Measurements from ENCODE around the gene AKAP13. TPM values are rescaled to one million over a fixed set of nuclear protein-coding genes. Genes with fewer than 3 reads are reported as not detected.

AKAP13 gene
- polyA plus RNA-seq, 3 donors: 47.9 to 99.7 (median 92.6) TPM

DNA sequence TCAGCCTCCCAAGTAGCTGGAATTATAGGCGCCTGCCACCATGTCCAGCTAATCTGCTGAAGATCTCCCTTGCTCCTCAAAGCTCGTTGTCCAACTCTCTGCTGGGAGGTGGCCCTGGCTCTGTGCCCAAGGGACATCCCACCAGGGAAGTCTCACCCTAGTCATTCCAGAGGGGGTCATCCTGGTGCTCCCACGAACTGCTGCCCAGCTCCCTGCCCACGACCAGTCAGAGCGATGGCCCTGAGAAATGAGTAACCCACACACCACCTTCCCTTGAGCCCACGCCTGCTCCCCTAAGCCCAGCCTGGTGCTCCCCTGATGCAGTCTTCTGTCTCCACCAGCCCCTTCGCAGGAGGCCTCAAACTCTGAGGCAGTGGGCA is 409.1 kb downstream of the AKAP13 start:
- H3K27me3 Mint-ChIP-seq (ENCODE audit: low read depth in 3 of 3): peaks cover 24 to 30% (median 29%) of the 10 kb centered on the region in 3 donors
- Histone ChIP-seq H3K4me1 (ENCODE audit: control insufficient read depth in 1 of 2, insufficient read depth in 2 of 2, low read length in 2 of 2) (peaks cover 11 to 14% of the 10 kb centered on the region in 2 donors), H3K4me3 (replicated peaks in 1 of 3; ENCODE audit: low read depth in 2 of 3, low read length in 3 of 3) (no peak overlapping the region), H3K36me3 (replicated peaks in 1 of 2; ENCODE audit: control insufficient read depth in 1 of 2, insufficient read depth in 2 of 2, low read length in 2 of 2) (no peaks in the 10 kb centered on the region), H3K79me2 (ENCODE audit: insufficient read depth, low read length) (no peaks in the 10 kb centered on the region), H4K20me1 (ENCODE audit: insufficient read depth, low read length) (no peaks in the 10 kb centered on the region), H3K9me3 (replicated peaks in 1 of 2; ENCODE audit: control insufficient read depth in 1 of 2, insufficient read depth in 1 of 2, low read length in 2 of 2) (no peaks in the 10 kb centered on the region), H2AFZ (ENCODE audit: insufficient read depth, low read depth, low read length, poor library complexity, severe bottlenecking) (no peak overlapping the region), H3K27ac (ENCODE audit: low read depth in 1 of 2, low read length in 2 of 2) (no peak overlapping the region), H3K9ac (ENCODE audit: insufficient read depth, low read length, poor library complexity, severe bottlenecking) (no peak overlapping the region), H3K27me3 (ENCODE audit: control insufficient read depth in 2 of 2, insufficient read depth in 2 of 2, low read length in 2 of 2) (peaks cover 8 to 21% of the 10 kb centered on the region in 2 donors), H3K4me2 (replicated peaks; ENCODE audit: extremely low read depth, low read length, poor library complexity, severe bottlenecking) (no peak overlapping the region)
- peaks cover 0 to 5% (median 0%) of the 10 kb centered on the region in 7 donors for H3K9me3 Mint-ChIP-seq
- peaks cover 20% of the 10 kb centered on the region for H3K4me1 Mint-ChIP-seq
- no peaks in the 10 kb centered on the region for H3K36me3 Mint-ChIP-seq
- 88% methylated on average over 3 of the region's 7 CpGs for WGBS (ENCODE audit: insufficient coverage)
- TF ChIP-seq, protein P1, sequence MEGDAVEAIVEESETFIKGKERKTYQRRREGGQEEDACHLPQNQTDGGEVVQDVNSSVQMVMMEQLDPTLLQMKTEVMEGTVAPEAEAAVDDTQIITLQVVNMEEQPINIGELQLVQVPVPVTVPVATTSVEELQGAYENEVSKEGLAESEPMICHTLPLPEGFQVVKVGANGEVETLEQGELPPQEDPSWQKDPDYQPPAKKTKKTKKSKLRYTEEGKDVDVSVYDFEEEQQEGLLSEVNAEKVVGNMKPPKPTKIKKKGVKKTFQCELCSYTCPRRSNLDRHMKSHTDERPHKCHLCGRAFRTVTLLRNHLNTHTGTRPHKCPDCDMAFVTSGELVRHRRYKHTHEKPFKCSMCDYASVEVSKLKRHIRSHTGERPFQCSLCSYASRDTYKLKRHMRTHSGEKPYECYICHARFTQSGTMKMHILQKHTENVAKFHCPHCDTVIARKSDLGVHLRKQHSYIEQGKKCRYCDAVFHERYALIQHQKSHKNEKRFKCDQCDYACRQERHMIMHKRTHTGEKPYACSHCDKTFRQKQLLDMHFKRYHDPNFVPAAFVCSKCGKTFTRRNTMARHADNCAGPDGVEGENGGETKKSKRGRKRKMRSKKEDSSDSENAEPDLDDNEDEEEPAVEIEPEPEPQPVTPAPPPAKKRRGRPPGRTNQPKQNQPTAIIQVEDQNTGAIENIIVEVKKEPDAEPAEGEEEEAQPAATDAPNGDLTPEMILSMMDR (IDR thresholded peaks at IDR 0.05): no peak
- intact Hi-C loops (cut with micrococcal nuclease): no loop called here
- H3K27ac Mint-ChIP-seq: no peak overlapping the region
- no peak for DNase-seq
- H3K4me3 Mint-ChIP-seq: no peak overlapping the region

GRCh38 chr15:85792102-85792731 is 411.8 kb downstream of the AKAP13 start:
- Mint-ChIP-seq H3K36me3 (no peaks in the 10 kb centered on the region), H3K27ac (no peak overlapping the region), H3K27me3 (ENCODE audit: low read depth in 3 of 3) (peaks cover 32 to 34% (median 34%) of the 10 kb centered on the region in 3 donors), H3K9me3 (peaks cover 0 to 12% (median 0%) of the 10 kb centered on the region in 7 donors), H3K4me3 (no peak overlapping the region), H3K4me1 (peaks cover 21% of the 10 kb centered on the region)
- 95% methylated on average over 4 of the region's 4 CpGs for WGBS (ENCODE audit: insufficient coverage)
- DNase-seq: no peak
- H3K36me3 ChIP-seq (replicated peaks in 1 of 2; ENCODE audit: control insufficient read depth in 1 of 2, insufficient read depth in 2 of 2, low read length in 2 of 2): no peaks in the 10 kb centered on the region
- H3K4me1 ChIP-seq (ENCODE audit: control insufficient read depth in 1 of 2, insufficient read depth in 2 of 2, low read length in 2 of 2): peaks cover 13 to 20% of the 10 kb centered on the region in 2 donors
- H3K9me3 ChIP-seq (replicated peaks in 1 of 2; ENCODE audit: control insufficient read depth in 1 of 2, insufficient read depth in 1 of 2, low read length in 2 of 2): peaks cover 0 to 4% of the 10 kb centered on the region in 2 donors
- no peak overlapping the region for H2AFZ ChIP-seq (ENCODE audit: insufficient read depth, low read depth, low read length, poor library complexity, severe bottlenecking)
- H3K4me3 ChIP-seq (replicated peaks in 1 of 3; ENCODE audit: low read depth in 2 of 3, low read length in 3 of 3): no peak overlapping the region
- H3K27me3 ChIP-seq (ENCODE audit: control insufficient read depth in 2 of 2, insufficient read depth in 2 of 2, low read length in 2 of 2): peaks cover 8 to 21% of the 10 kb centered on the region in 2 donors
- H3K79me2 ChIP-seq (ENCODE audit: insufficient read depth, low read length): no peaks in the 10 kb centered on the region
- no peak overlapping the region for H3K9ac ChIP-seq (ENCODE audit: insufficient read depth, low read length, poor library complexity, severe bottlenecking)
- H3K27ac ChIP-seq (ENCODE audit: low read depth in 1 of 2, low read length in 2 of 2): no peak overlapping the region
- no peaks in the 10 kb centered on the region for H4K20me1 ChIP-seq (ENCODE audit: insufficient read depth, low read length)
- intact Hi-C loops (cut with micrococcal nuclease): loop anchor here in 1 of 2 donors (5.0 kb wide), 1 partner anchor 35 kb away; no protein-coding TSS in a partner anchor
- no peak overlapping the region for H3K4me2 ChIP-seq (replicated peaks; ENCODE audit: extremely low read depth, low read length, poor library complexity, severe bottlenecking)
- TF ChIP-seq, protein P1 (IDR thresholded peaks at IDR 0.05): no peak
